GM20000 (cell line): ENCODE data around the gene SPEM2.

ENCODE experiments used
- DNase-seq: peaks from one replicate; pipeline ENCODE4 v3.0.0; 2012; ENCODE audit warnings: low spot score
- TF ChIP-seq, protein P1 (sequence below): IDR thresholded peaks from 2 replicates; pipeline ENCODE4 v1.5.1; 2012; ENCODE audit warnings: mild to moderate bottlenecking, control low read depth; ENCODE audit errors: extremely low read depth, missing control alignments

The SPEM2 gene

DNA sequence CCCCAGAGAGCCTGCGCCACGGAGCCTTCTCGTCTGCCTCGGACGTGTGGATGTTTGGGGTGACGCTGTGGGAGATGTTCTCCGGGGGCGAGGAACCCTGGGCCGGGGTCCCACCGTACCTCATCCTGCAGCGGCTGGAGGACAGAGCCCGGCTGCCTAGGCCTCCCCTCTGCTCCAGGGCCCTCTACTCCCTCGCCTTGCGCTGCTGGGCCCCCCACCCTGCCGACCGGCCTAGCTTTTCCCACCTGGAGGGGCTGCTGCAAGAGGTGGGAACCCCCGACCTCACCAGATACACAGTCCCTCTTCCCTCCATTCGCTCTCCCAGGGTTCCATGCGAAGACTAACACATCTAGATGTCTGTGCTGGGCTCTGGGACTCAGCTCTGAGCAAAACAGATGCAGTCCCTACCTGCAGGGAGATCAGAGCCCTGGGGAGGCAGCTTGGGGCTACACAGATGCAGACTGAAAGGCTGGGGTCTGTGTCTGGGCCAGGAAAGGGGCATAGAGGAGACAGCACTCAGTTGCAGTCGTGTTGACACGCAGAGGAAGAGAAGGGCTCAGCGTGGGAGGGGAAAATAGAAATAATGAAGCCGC, 40.8 kb upstream of the SPEM2 start:
- no peak for DNase-seq
- TF ChIP-seq, protein P1, sequence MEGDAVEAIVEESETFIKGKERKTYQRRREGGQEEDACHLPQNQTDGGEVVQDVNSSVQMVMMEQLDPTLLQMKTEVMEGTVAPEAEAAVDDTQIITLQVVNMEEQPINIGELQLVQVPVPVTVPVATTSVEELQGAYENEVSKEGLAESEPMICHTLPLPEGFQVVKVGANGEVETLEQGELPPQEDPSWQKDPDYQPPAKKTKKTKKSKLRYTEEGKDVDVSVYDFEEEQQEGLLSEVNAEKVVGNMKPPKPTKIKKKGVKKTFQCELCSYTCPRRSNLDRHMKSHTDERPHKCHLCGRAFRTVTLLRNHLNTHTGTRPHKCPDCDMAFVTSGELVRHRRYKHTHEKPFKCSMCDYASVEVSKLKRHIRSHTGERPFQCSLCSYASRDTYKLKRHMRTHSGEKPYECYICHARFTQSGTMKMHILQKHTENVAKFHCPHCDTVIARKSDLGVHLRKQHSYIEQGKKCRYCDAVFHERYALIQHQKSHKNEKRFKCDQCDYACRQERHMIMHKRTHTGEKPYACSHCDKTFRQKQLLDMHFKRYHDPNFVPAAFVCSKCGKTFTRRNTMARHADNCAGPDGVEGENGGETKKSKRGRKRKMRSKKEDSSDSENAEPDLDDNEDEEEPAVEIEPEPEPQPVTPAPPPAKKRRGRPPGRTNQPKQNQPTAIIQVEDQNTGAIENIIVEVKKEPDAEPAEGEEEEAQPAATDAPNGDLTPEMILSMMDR: no peak

DNA sequence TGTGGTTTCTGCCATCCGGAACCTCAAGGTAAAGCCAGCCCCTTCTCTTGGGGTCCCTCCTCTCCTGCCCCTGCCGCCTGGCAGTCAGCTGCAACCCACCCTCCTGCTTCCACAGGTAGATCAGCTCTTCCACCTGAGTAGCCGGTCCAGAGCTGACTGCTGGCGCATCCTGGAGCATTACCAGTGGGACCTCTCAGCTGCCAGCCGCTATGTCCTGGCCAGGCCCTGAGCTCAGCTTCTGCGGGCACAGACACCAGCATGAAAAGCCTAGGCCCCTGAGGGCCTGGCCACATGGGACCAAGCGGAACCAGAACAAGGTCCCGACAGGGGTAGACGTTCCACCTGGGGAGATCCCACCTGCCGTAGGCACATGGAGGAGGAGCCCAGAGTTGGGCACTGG, 36.6 kb upstream of the SPEM2 start:
- no peak for DNase-seq
- TF ChIP-seq, protein P1: no peak

DNA sequence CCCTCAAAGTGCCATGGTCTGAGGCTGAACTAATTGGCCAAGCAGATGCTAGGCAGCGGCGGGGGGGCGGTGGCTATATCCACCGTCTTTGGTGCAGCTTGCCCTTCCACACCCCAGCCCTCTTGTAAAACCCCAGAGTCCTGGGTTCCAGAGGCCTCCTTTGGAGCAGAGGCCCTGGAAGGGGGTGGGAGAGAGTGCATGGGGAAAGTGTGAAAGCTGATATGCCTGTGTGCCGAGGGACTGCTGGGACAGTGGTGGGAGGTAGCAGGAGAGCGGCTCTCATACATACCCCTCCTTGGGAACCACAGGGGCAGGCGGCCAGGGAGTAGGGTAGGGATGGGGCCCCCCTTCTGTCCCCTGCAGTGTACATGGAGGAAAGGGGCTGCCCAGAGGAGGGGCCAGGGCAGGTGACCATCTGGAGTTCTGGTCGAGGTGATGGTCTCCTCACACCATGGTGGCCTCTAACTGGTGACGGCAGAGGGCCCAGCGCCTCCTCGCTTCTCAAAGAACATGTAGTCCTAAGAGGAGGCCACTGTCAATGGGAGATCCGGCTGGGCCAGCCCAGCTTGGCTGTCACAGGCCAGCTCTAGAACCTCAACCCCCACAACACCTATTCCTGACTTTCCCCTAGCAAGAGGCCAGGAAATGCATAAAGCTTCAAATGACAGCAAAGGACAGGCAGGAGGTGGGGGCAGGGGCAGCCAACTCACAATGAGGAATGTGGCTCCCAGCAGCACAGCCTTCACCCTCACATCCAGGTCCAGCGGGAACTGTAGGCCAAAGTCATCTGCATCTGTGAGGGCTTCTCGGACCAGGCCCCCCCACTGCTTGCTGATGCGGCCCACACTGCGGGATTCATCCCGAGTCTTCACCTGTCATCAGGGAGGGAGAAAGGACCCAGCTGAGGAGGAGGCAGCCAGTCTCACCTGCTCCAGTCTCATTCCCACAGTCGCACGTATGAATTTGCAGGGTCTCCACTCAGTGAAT, 35.2 kb upstream of the SPEM2 start:
- TF ChIP-seq, protein P1: no peak
- DNase-seq: no peak

DNA sequence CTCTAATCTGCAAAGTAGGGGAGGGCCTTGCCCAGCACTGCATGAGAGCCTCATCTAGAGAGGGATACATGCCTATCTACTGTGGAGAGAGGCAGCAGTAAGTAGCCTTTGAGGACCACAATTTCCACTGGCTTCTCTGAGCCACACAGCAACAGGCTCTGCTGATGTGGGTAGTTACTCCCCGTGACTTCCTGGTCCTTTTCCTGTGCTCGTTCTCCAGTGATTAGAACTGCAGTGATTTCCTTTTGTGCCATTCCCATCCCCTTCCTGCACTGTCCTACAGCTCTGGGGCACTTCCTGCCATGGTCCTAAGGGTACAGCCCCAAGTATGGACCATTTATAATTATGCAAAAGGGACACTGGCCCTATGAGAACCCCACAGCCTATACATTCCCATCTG, 34.1 kb upstream of the SPEM2 start:
- TF ChIP-seq, protein P1: no peak

DNA sequence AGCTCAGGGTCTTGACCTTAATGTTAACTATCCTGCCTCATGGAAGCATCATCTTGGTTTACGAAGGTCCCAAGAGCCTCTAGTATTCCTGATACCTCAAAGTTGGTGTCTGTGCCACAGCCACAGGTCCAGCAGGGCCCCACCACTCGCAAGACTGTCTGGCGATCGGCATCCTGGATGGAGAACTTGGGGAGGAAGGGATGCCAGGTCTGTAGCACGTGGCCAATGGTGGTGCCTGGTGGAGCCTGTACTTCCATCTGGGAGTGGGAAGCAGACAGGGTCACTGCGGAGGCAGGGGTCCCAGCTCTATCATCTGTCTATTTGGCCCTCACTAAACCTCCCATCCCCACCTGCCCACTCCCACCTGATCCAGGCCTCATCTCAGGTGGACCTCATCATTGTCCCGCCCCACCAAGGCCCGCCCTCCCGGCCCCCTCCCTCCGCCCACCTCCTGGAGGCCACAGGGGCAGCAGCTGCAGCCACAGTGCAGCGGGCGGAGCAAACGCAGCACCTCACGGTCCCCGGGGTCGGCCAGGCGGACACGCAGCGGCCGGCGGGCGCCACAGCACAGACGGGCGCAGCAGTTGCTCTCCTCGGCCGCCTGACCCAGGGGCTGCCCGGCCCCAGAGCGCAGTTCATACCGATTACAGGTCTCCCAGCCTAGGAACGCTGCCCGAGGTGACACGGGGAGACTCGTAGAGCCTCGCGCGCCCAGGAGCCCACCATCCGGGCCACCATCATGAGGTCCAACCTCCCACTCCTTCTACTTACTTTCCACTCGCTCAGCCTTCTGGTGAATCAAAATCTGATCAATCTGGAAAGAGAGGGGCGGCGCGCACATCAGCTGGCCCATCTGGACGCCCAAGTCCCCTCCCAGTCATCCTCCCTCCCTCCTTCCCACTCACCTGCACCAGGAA, 32.5 kb upstream of the SPEM2 start:
- TF ChIP-seq, protein P1: no peak
- DNase-seq: no peak

More for the DNA sequence above, 34.1 kb upstream of the SPEM2 start:
- no peak for DNase-seq

DNA sequence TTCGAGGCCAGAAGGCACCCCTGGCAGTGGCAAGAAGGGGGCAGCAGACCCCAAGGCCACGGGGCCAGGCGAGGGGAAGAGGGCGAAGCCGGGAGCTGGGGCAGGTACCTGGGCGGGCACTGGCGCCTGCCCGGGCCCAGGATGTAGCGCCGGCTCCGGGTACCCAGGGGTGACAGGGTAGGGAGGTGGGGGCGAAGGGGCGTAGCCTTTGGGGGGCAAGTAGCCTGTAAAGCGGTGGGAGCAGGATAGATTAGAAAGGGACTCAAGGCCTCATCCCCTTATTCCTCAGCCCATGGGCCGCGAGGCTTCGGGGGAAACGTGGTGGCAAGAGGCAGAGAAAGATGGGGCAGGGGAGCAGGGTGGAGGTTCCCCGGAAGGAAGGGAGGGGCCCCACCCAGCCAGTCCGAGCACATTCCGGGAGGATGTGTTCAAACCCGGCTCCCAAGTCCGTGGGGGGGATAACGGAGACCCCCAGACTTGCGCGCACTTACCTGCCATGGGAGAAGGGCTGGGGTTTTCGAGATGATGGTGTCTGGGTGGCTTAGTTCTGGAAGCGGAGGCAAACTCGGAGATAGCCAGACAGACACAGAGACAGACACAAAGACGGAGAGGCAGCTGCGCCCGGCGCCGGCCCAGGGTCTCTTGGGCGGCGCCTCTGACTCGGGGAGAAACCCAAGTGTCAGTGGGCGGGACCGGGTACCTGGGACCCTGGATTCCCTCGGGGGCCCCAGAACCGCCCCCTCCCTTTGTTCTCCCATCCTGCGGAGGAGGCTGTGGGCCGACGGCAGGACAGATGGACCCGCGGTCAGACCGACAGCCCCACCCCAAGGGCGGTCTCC, 31.6 kb upstream of the SPEM2 start:
- TF ChIP-seq, protein P1: no peak
- peak; percentile 89 for DNase-seq
